Measurements from ENCODE around the gene F5. TPM values are rescaled to one million over a fixed set of nuclear protein-coding genes. Genes with fewer than 3 reads are reported as not detected.

Gene F5
- polyA plus RNA-seq, 2 donors: 0.02 to 0.07 TPM

- no peaks in the 10 kb centered on the region for H3K27me3 ChIP-seq (ENCODE audit: control insufficient read depth in 1 of 2, insufficient read depth in 2 of 2, low read length in 2 of 2)
- no peak overlapping the region for H3K4me3 ChIP-seq (ENCODE audit: low read depth in 1 of 2, low read length in 2 of 2)
- no peaks in the 10 kb centered on the region for H3K36me3 ChIP-seq (ENCODE audit: control insufficient read depth in 2 of 2, insufficient read depth in 2 of 2, low read length in 1 of 2)
- peak overlapping the region; percentile 54 to 83 for H3K27ac ChIP-seq (ENCODE audit: low read depth in 2 of 2, low read length in 1 of 2)
- H3K9me3 ChIP-seq (ENCODE audit: control insufficient read depth in 2 of 2, insufficient read depth in 1 of 2, low read depth in 1 of 2, low read length in 1 of 2): no peaks in the 10 kb centered on the region
- WGBS, 2 donors: 37 to 48% methylated on average over 9 of the region's 9 CpGs
- peaks cover 0 to 2% of the 10 kb centered on the region in 2 donors for H3K4me1 ChIP-seq (ENCODE audit: control insufficient read depth in 2 of 2, insufficient read depth in 2 of 2, low read length in 1 of 2)
Measured at GRCh38 chr1:169528215-169529067, 57.8 kb downstream of the F5 start.

GRCh38 chr1:169527451-169528214, 58.6 kb downstream of the F5 start:
- H3K9me3 ChIP-seq (ENCODE audit: control insufficient read depth in 2 of 2, insufficient read depth in 1 of 2, low read depth in 1 of 2, low read length in 1 of 2): no peaks in the 10 kb centered on the region
- H3K4me1 ChIP-seq (ENCODE audit: control insufficient read depth in 2 of 2, insufficient read depth in 2 of 2, low read length in 1 of 2): peaks cover 0 to 2% of the 10 kb centered on the region in 2 donors
- H3K27me3 ChIP-seq (ENCODE audit: control insufficient read depth in 1 of 2, insufficient read depth in 2 of 2, low read length in 2 of 2): no peaks in the 10 kb centered on the region
- H3K4me3 ChIP-seq (ENCODE audit: low read depth in 1 of 2, low read length in 2 of 2): no peak overlapping the region
- WGBS, 2 donors: 59 to 76% methylated on average over 5 of the region's 5 CpGs
- peak overlapping the region; percentile 6 to 54 for H3K27ac ChIP-seq (ENCODE audit: low read depth in 2 of 2, low read length in 1 of 2)
- no peaks in the 10 kb centered on the region for H3K36me3 ChIP-seq (ENCODE audit: control insufficient read depth in 2 of 2, insufficient read depth in 2 of 2, low read length in 1 of 2)

- no peaks in the 10 kb centered on the region for H3K27me3 ChIP-seq (ENCODE audit: control insufficient read depth in 1 of 2, insufficient read depth in 2 of 2, low read length in 2 of 2)
- no peaks in the 10 kb centered on the region for H3K9me3 ChIP-seq (ENCODE audit: control insufficient read depth in 2 of 2, insufficient read depth in 1 of 2, low read depth in 1 of 2, low read length in 1 of 2)
- WGBS, 2 donors: 84 to 95% methylated on average over 3 of the region's 3 CpGs
- H3K4me3 ChIP-seq (ENCODE audit: low read depth in 1 of 2, low read length in 2 of 2): no peak overlapping the region
- H3K4me1 ChIP-seq (ENCODE audit: control insufficient read depth in 2 of 2, insufficient read depth in 2 of 2, low read length in 1 of 2): peaks cover 0 to 2% of the 10 kb centered on the region in 2 donors
- no peak overlapping the region for H3K27ac ChIP-seq (ENCODE audit: low read depth in 2 of 2, low read length in 1 of 2)
- H3K36me3 ChIP-seq (ENCODE audit: control insufficient read depth in 2 of 2, insufficient read depth in 2 of 2, low read length in 1 of 2): no peaks in the 10 kb centered on the region
Measured at GRCh38 chr1:169527001-169527400, 59.3 kb downstream of the F5 start.

GRCh38 chr1:169526120-169526832, 60.0 kb downstream of the F5 start:
- Histone ChIP-seq H3K27me3 (ENCODE audit: control insufficient read depth in 1 of 2, insufficient read depth in 2 of 2, low read length in 2 of 2) (no peaks in the 10 kb centered on the region), H3K27ac (ENCODE audit: low read depth in 2 of 2, low read length in 1 of 2) (no peak overlapping the region)
- 68 to 92% methylated on average over 1 of the region's 1 CpG for WGBS, 2 donors

GRCh38 chr1:169525391-169525790, 60.9 kb downstream of the F5 start:
- H3K27me3 ChIP-seq (ENCODE audit: control insufficient read depth in 1 of 2, insufficient read depth in 2 of 2, low read length in 2 of 2): no peaks in the 10 kb centered on the region
- H3K9me3 ChIP-seq (ENCODE audit: control insufficient read depth in 2 of 2, insufficient read depth in 1 of 2, low read depth in 1 of 2, low read length in 1 of 2): no peaks in the 10 kb centered on the region
- no peak overlapping the region for H3K27ac ChIP-seq (ENCODE audit: low read depth in 2 of 2, low read length in 1 of 2)
- H3K36me3 ChIP-seq (ENCODE audit: control insufficient read depth in 2 of 2, insufficient read depth in 2 of 2, low read length in 1 of 2): no peaks in the 10 kb centered on the region
- H3K4me1 ChIP-seq (ENCODE audit: control insufficient read depth in 2 of 2, insufficient read depth in 2 of 2, low read length in 1 of 2): peaks cover 0 to 2% of the 10 kb centered on the region in 2 donors
- H3K4me3 ChIP-seq (ENCODE audit: low read depth in 1 of 2, low read length in 2 of 2): no peak overlapping the region
- WGBS, 2 donors: 80 to 92% methylated on average over 1 of the region's 1 CpG

More at GRCh38 chr1:169526120-169526832, 60.0 kb downstream of the F5 start:
- Histone ChIP-seq H3K9me3 (ENCODE audit: control insufficient read depth in 2 of 2, insufficient read depth in 1 of 2, low read depth in 1 of 2, low read length in 1 of 2) (no peaks in the 10 kb centered on the region), H3K36me3 (ENCODE audit: control insufficient read depth in 2 of 2, insufficient read depth in 2 of 2, low read length in 1 of 2) (no peaks in the 10 kb centered on the region), H3K4me1 (ENCODE audit: control insufficient read depth in 2 of 2, insufficient read depth in 2 of 2, low read length in 1 of 2) (peaks cover 0 to 2% of the 10 kb centered on the region in 2 donors), H3K4me3 (ENCODE audit: low read depth in 1 of 2, low read length in 2 of 2) (no peak overlapping the region)

- H3K36me3 ChIP-seq (ENCODE audit: control insufficient read depth in 2 of 2, insufficient read depth in 2 of 2, low read length in 1 of 2): no peaks in the 10 kb centered on the region
- H3K27ac ChIP-seq (ENCODE audit: low read depth in 2 of 2, low read length in 1 of 2): no peak overlapping the region
- H3K9me3 ChIP-seq (ENCODE audit: control insufficient read depth in 2 of 2, insufficient read depth in 1 of 2, low read depth in 1 of 2, low read length in 1 of 2): no peaks in the 10 kb centered on the region
- H3K4me1 ChIP-seq (ENCODE audit: control insufficient read depth in 2 of 2, insufficient read depth in 2 of 2, low read length in 1 of 2): peaks cover 0 to 2% of the 10 kb centered on the region in 2 donors
- no peak overlapping the region for H3K4me3 ChIP-seq (ENCODE audit: low read depth in 1 of 2, low read length in 2 of 2)
- no peaks in the 10 kb centered on the region for H3K27me3 ChIP-seq (ENCODE audit: control insufficient read depth in 1 of 2, insufficient read depth in 2 of 2, low read length in 2 of 2)
Measured at GRCh38 chr1:169523904-169524303, 62.4 kb downstream of the F5 start.

- Histone ChIP-seq H3K4me1 (ENCODE audit: control insufficient read depth in 2 of 2, insufficient read depth in 2 of 2, low read length in 1 of 2) (no peaks in the 10 kb centered on the region), H3K36me3 (ENCODE audit: control insufficient read depth in 2 of 2, insufficient read depth in 2 of 2, low read length in 1 of 2) (no peaks in the 10 kb centered on the region), H3K4me3 (ENCODE audit: low read depth in 1 of 2, low read length in 2 of 2) (no peak overlapping the region), H3K27me3 (ENCODE audit: control insufficient read depth in 1 of 2, insufficient read depth in 2 of 2, low read length in 2 of 2) (no peaks in the 10 kb centered on the region), H3K9me3 (ENCODE audit: control insufficient read depth in 2 of 2, insufficient read depth in 1 of 2, low read depth in 1 of 2, low read length in 1 of 2) (no peaks in the 10 kb centered on the region), H3K27ac (ENCODE audit: low read depth in 2 of 2, low read length in 1 of 2) (no peak overlapping the region)
- WGBS, 2 donors: 81 to 97% methylated on average over 1 of the region's 1 CpG
Measured at GRCh38 chr1:169521226-169521625, 65.1 kb downstream of the F5 start.

GRCh38 chr1:169517558-169518186, 68.6 kb downstream of the F5 start:
- no peaks in the 10 kb centered on the region for H3K36me3 ChIP-seq (ENCODE audit: control insufficient read depth in 2 of 2, insufficient read depth in 2 of 2, low read length in 1 of 2)
- H3K4me3 ChIP-seq (ENCODE audit: low read depth in 1 of 2, low read length in 2 of 2): no peak overlapping the region
- H3K27me3 ChIP-seq (ENCODE audit: control insufficient read depth in 1 of 2, insufficient read depth in 2 of 2, low read length in 2 of 2): no peaks in the 10 kb centered on the region
- H3K4me1 ChIP-seq (ENCODE audit: control insufficient read depth in 2 of 2, insufficient read depth in 2 of 2, low read length in 1 of 2): no peaks in the 10 kb centered on the region
- H3K9me3 ChIP-seq (ENCODE audit: control insufficient read depth in 2 of 2, insufficient read depth in 1 of 2, low read depth in 1 of 2, low read length in 1 of 2): no peaks in the 10 kb centered on the region
- no peak overlapping the region for H3K27ac ChIP-seq (ENCODE audit: low read depth in 2 of 2, low read length in 1 of 2)
- WGBS, 2 donors: 80 to 88% methylated on average over 2 of the region's 2 CpGs

- Histone ChIP-seq H3K36me3 (ENCODE audit: control insufficient read depth in 2 of 2, insufficient read depth in 2 of 2, low read length in 1 of 2) (no peaks in the 10 kb centered on the region), H3K27ac (ENCODE audit: low read depth in 2 of 2, low read length in 1 of 2) (no peak overlapping the region), H3K9me3 (ENCODE audit: control insufficient read depth in 2 of 2, insufficient read depth in 1 of 2, low read depth in 1 of 2, low read length in 1 of 2) (no peaks in the 10 kb centered on the region), H3K4me3 (ENCODE audit: low read depth in 1 of 2, low read length in 2 of 2) (no peak overlapping the region), H3K4me1 (ENCODE audit: control insufficient read depth in 2 of 2, insufficient read depth in 2 of 2, low read length in 1 of 2) (no peaks in the 10 kb centered on the region), H3K27me3 (ENCODE audit: control insufficient read depth in 1 of 2, insufficient read depth in 2 of 2, low read length in 2 of 2) (no peaks in the 10 kb centered on the region)
Measured at GRCh38 chr1:169515641-169516040, 70.6 kb downstream of the F5 start.

All from esophagus (tissue), 2 donors.